ENCODE results near the gene CHRND. TPM values are rescaled to one million over a fixed set of nuclear protein-coding genes. Genes with fewer than 3 reads are reported as not detected.
A peak's percentile ranks its signal among the peaks of the same experiment; 100 is the strongest.

The CHRND gene
- total RNA-seq, 1 donor from 2014 or later: not detected

DNA sequence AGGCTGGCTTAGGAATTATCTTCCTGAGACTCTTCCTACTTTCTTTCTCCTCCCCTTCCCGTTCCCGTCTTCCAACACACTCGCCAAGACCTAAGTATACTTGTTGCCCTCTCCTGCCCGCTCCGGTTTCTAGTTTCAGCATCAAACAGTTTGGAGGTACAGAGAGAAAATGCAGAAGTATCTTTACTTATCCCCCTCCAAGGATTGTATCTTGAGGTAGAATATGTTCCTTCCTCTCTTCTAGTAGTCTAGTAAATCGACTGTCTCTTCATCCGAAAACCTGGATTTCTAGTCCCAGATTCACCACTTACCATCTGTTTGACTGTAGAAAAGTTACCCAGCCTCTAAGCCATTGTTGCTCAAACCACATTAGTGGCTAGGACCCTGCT lies 25.3 kb downstream of the CHRND start:
- Histone ChIP-seq H3K4me3 (peak overlapping the region; percentile 81), H3K27ac (replicated peaks) (peak overlapping the region; percentile 95), H3K27me3 (ENCODE audit: low read depth) (no peaks in the 10 kb centered on the region), H3K9me3 (replicated peaks) (peaks cover 15% of the 10 kb centered on the region), H3K4me1 (peaks cover 57% of the 10 kb centered on the region), H3K36me3 (peaks cover 17% of the 10 kb centered on the region)
- intact Hi-C loops (cut with micrococcal nuclease): no loop called here
- DNase-seq: no peak
- TF ChIP-seq, protein P1, sequence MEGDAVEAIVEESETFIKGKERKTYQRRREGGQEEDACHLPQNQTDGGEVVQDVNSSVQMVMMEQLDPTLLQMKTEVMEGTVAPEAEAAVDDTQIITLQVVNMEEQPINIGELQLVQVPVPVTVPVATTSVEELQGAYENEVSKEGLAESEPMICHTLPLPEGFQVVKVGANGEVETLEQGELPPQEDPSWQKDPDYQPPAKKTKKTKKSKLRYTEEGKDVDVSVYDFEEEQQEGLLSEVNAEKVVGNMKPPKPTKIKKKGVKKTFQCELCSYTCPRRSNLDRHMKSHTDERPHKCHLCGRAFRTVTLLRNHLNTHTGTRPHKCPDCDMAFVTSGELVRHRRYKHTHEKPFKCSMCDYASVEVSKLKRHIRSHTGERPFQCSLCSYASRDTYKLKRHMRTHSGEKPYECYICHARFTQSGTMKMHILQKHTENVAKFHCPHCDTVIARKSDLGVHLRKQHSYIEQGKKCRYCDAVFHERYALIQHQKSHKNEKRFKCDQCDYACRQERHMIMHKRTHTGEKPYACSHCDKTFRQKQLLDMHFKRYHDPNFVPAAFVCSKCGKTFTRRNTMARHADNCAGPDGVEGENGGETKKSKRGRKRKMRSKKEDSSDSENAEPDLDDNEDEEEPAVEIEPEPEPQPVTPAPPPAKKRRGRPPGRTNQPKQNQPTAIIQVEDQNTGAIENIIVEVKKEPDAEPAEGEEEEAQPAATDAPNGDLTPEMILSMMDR (IDR thresholded peaks at IDR 0.05; ENCODE audit: borderline replicate concordance): no peak

DNA sequence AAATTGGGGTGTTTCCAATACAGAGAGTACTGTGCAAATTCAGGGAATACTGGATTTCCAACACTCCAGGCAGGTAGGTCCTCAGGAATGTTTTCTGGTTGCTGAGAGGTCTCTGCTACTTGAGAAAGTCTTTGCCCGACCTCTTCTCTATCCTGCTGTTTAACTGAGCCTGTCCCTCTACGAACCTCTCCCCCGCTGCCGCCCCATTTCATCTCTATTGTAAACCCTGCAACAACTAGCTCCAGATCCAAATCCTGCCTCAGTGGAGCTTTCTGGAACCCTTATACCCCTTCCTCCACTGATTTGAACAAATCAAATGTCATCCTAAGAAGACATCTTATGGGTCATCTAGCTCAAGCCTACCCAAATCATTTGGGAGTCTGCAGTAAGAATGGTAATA lies 25.8 kb downstream of the CHRND start:
- peak overlapping the region; percentile 81 for H3K4me3 ChIP-seq
- peaks cover 15% of the 10 kb centered on the region for H3K9me3 ChIP-seq (replicated peaks)
- H3K27ac ChIP-seq (replicated peaks): no peak overlapping the region
- TF ChIP-seq, protein P1 (IDR thresholded peaks at IDR 0.05; ENCODE audit: borderline replicate concordance): no peak
- intact Hi-C loops (cut with micrococcal nuclease): no loop called here
- DNase-seq: no peak
- peaks cover 57% of the 10 kb centered on the region for H3K4me1 ChIP-seq
- no peaks in the 10 kb centered on the region for H3K27me3 ChIP-seq (ENCODE audit: low read depth)
- peaks cover 22% of the 10 kb centered on the region for H3K36me3 ChIP-seq

DNA sequence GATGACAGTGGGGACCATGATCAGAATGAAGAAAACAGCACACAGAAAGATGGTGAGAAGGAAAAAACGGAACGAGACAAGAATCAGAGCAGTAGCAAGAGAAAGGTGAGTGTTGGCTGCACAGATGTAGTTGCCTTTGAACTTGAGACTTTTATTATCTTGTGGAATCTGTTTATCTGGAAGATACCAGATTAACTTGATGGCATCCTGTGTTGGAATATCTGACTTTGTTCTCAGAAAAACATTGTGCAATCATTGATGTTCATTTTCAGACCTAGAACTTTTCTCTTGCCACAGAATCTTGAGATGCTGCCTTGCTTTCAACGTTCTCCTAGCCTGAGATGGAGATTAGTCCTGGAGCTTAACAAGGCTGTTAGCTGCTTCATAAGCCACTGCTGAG lies 30.5 kb downstream of the CHRND start:
- H3K36me3 ChIP-seq: peaks cover 61% of the 10 kb centered on the region

DNA sequence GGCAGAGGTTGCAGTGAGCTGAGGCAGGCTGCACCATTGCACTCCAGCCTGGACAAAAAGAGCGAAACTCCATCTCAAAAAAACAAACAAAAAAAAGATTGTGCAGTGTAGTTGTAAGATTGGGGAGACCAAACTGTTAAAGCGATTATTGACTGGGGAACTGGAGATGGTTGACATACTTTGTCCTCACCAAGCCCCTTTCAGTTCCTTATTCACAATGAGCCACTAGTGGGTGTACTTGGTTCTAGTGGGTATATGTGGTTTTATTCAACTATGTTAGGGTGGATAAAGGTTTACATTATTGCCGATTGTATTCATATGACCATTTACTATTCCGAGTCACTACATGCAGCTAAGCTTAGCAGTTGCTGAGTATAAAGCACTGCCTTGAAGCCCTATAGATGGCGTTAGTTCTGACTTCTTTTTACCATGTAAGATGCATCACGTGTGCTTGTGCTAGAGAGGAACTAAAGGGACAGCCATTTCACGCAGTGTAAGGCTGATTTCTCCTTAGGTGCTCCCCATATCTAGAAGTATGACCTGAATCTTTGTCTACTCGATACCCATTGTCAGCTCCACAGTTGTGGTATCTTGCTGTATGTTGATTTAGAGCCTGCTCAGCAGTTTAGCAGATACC lies 36.7 kb downstream of the CHRND start:
- H3K4me1 ChIP-seq: peaks cover 8% of the 10 kb centered on the region
- intact Hi-C loops (cut with micrococcal nuclease): no loop called here
- TF ChIP-seq, protein P1 (IDR thresholded peaks at IDR 0.05; ENCODE audit: borderline replicate concordance): no peak
- no peaks in the 10 kb centered on the region for H3K27me3 ChIP-seq (ENCODE audit: low read depth)
- peaks cover 95% of the 10 kb centered on the region for H3K36me3 ChIP-seq
- no peak for DNase-seq
- H3K27ac ChIP-seq (replicated peaks): no peak overlapping the region
- H3K4me3 ChIP-seq: no peak overlapping the region
- no peaks in the 10 kb centered on the region for H3K9me3 ChIP-seq (replicated peaks)

More for the DNA sequence above, 30.5 kb downstream of the CHRND start:
- Histone ChIP-seq H3K4me3 (no peak overlapping the region), H3K27ac (replicated peaks) (no peak overlapping the region), H3K27me3 (ENCODE audit: low read depth) (no peaks in the 10 kb centered on the region), H3K4me1 (peaks cover 35% of the 10 kb centered on the region), H3K9me3 (replicated peaks) (no peaks in the 10 kb centered on the region)
- TF ChIP-seq, protein P1 (IDR thresholded peaks at IDR 0.05; ENCODE audit: borderline replicate concordance): no peak
- intact Hi-C loops (cut with micrococcal nuclease): no loop called here
- no peak for DNase-seq

DNA sequence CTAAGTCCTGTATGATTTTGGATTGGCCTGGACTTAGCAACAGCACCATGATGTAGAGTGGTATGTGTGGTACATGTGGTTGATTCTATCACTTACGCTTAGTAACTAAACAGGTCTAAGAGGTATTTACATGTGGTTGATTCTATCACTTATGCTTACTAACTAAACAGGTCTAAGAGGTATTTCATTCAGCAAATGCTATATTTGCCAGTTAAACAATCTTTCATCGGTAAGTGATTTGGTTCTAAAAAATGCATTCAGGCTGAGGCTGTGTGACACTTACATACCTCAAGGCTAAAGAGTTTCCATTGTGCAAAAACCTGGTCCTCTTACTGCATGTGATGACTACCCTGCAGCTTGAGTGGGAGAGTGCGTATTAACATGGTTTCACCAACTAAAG lies 37.6 kb downstream of the CHRND start:
- DNase-seq: no peak
- TF ChIP-seq, protein P1 (IDR thresholded peaks at IDR 0.05; ENCODE audit: borderline replicate concordance): no peak
- no peaks in the 10 kb centered on the region for H3K9me3 ChIP-seq (replicated peaks)
- H3K36me3 ChIP-seq: peaks cover 95% of the 10 kb centered on the region
- H3K4me3 ChIP-seq: no peak overlapping the region
- no peaks in the 10 kb centered on the region for H3K27me3 ChIP-seq (ENCODE audit: low read depth)
- H3K27ac ChIP-seq (replicated peaks): no peak overlapping the region
- intact Hi-C loops (cut with micrococcal nuclease): no loop called here
- peaks cover 18% of the 10 kb centered on the region for H3K4me1 ChIP-seq

Data from left ventricle myocardium inferior (tissue), 1 donor.